Panc1 (cell line): ENCODE results near the gene LHPP. TPM values are rescaled to one million over a fixed set of nuclear protein-coding genes. Genes with fewer than 3 reads are reported as not detected.
A peak's percentile ranks its signal among the peaks of the same experiment; 100 is the strongest.

ENCODE experiments used
- ATAC-seq: fragments of 200-7000 bp; cut with Tn5 transposase; 2 replicates; pipeline ENCODE4 v1.9.1; 2020; ENCODE audit warnings: mild to moderate bottlenecking, moderate library complexity
- BruUV-seq: library from RNA; stranded (reverse); fragments of 400-500 nt; replicated peaks from 2 replicates; lab custom pipeline; 2021; lab: Mats Ljungman, UMichigan
- CTCF ChIA-PET: fragments of 300-600 bp; sonication (Branson Sonifier 250); formaldehyde crosslinking; loops from one replicate; lab custom pipeline; 2022; ENCODE audit warnings: antibody characterized with exemption; lab: Charles Lee
- POLR2A ChIA-PET: fragments of 300-600 bp; sonication (Branson Sonifier 250); formaldehyde crosslinking; loops from one replicate; lab custom pipeline; 2022; ENCODE audit warnings: antibody characterized with exemption; lab: Charles Lee
- DNase-seq: peaks from one replicate; pipeline ENCODE4 v3.0.0-alpha.2; 2010; ENCODE audit warnings: low read depth, low spot score
- H3K27ac ChIP-seq: 2 replicates; pipeline ENCODE4 v1.5.1; 2011; ENCODE audit warnings: mild to moderate bottlenecking, low read length, inconsistent platforms
- H3K27me3 ChIP-seq: fragments of 200-500 bp; sonication (Bioruptor generic); 2 replicates; pipeline ENCODE4 v1.6.0; 2014; ENCODE audit warnings: low read length, inconsistent platforms; ENCODE audit not compliant: control insufficient read depth, insufficient read depth
- H3K36me3 ChIP-seq: fragments of 200-500 bp; sonication (Bioruptor generic); 2 replicates; pipeline ENCODE4 v1.5.1; 2014; ENCODE audit warnings: inconsistent platforms, mild to moderate bottlenecking, low read length, moderate library complexity; ENCODE audit not compliant: control insufficient read depth, insufficient read depth
- H3K4me1 ChIP-seq: 2 replicates; pipeline ENCODE4 v1.5.1; 2011; ENCODE audit warnings: inconsistent platforms, mild to moderate bottlenecking, low read length, moderate library complexity; ENCODE audit not compliant: control insufficient read depth, insufficient read depth
- H3K4me3 ChIP-seq, 2 experiments: 2 replicates each; pipeline ENCODE4 v1.5.1; 2011 to 2012; ENCODE audit warnings: low read depth in 2 of 2, low read length in 2 of 2, mild to moderate bottlenecking in 2 of 2, inconsistent platforms in 1 of 2, moderate library complexity in 1 of 2
- H3K9me3 ChIP-seq: fragments of 200-500 bp; sonication (Bioruptor generic); 2 replicates; pipeline ENCODE4 v1.5.1; 2014; ENCODE audit warnings: low read depth, mild to moderate bottlenecking, inconsistent platforms, low read length, moderate library complexity; ENCODE audit not compliant: control insufficient read depth, insufficient read depth
- POLR2AphosphoS5 ChIP-seq: IDR thresholded peaks from 2 replicates; pipeline ENCODE4 v1.6.1; 2012; ENCODE audit warnings: mild to moderate bottlenecking, low read depth, low read length, moderate library complexity
- SIN3A ChIP-seq: IDR thresholded peaks from 2 replicates; pipeline ENCODE4 v1.6.1; 2012; ENCODE audit warnings: low read depth, mild to moderate bottlenecking, low read length, moderate library complexity, borderline replicate concordance; ENCODE audit not compliant: insufficient read depth
- TCF7L2 ChIP-seq: IDR thresholded peaks from 2 replicates; pipeline ENCODE4 v1.6.1; 2011; ENCODE audit warnings: mild to moderate bottlenecking, low read depth, low read length, inconsistent platforms
- in situ Hi-C: cut with HindIII; loops from 2 replicates; pipeline ENCODE4 v1.10.0; 2016; ENCODE audit warnings: low sequenced_read_pairs, low pct_unique_long_range_greater_than_20kb
- intact Hi-C: fragments of 100-400 bp; cut with micrococcal nuclease; formaldehyde crosslinking; loops from one replicate; pipeline ENCODE4 v1.10.0; 2022; ENCODE audit not compliant: unreplicated experiment
- total RNA-seq: library from RNA; stranded (reverse); gene quantifications from one replicate; pipeline ENCODE4 v1.2.1, GENCODE V29; 2021; ENCODE audit not compliant: unreplicated experiment
- TF ChIP-seq, protein P1 (sequence below), 2 experiments: IDR thresholded peaks; 2 replicates each; pipeline ENCODE4 v1.6.1; 2011 to 2012; ENCODE audit warnings: low read depth in 2 of 2, control low read depth in 1 of 2, low read length in 1 of 2, mild to moderate bottlenecking in 1 of 2, moderate library complexity in 1 of 2; ENCODE audit not compliant: insufficient read depth in 1 of 2
- TF ChIP-seq, protein P2 (sequence below): fragments of 450-650 bp; IDR thresholded peaks from 2 replicates; pipeline ENCODE4 v1.5.1; 2017; ENCODE audit warnings: mild to moderate bottlenecking

The LHPP gene
- total RNA-seq, 1 experiment from 2014 or later, result 15.0 TPM

- no peaks in the 10 kb centered on the region for H3K4me1 ChIP-seq
- intact Hi-C loops (no loop called here), in situ Hi-C loops (no loop called here)
- CTCF ChIA-PET, result no interaction called here
- H3K27ac ChIP-seq, result no peak overlapping the region
- H3K36me3 ChIP-seq, result no peaks in the 10 kb centered on the region
- no peaks in the 10 kb centered on the region for H3K9me3 ChIP-seq
- no peak for ATAC-seq
- DNase-seq, result no peak
- no peak overlapping the region for H3K4me3 ChIP-seq
- no peaks in the 10 kb centered on the region for H3K27me3 ChIP-seq
- POLR2A ChIA-PET, result interaction anchor here (0.6 kb wide), 1 partner anchor 75 kb away, joined by 8 read pairs; no protein-coding TSS in a partner anchor
- BruUV-seq, result no TSS peak
- TF ChIP-seq, protein P1, sequence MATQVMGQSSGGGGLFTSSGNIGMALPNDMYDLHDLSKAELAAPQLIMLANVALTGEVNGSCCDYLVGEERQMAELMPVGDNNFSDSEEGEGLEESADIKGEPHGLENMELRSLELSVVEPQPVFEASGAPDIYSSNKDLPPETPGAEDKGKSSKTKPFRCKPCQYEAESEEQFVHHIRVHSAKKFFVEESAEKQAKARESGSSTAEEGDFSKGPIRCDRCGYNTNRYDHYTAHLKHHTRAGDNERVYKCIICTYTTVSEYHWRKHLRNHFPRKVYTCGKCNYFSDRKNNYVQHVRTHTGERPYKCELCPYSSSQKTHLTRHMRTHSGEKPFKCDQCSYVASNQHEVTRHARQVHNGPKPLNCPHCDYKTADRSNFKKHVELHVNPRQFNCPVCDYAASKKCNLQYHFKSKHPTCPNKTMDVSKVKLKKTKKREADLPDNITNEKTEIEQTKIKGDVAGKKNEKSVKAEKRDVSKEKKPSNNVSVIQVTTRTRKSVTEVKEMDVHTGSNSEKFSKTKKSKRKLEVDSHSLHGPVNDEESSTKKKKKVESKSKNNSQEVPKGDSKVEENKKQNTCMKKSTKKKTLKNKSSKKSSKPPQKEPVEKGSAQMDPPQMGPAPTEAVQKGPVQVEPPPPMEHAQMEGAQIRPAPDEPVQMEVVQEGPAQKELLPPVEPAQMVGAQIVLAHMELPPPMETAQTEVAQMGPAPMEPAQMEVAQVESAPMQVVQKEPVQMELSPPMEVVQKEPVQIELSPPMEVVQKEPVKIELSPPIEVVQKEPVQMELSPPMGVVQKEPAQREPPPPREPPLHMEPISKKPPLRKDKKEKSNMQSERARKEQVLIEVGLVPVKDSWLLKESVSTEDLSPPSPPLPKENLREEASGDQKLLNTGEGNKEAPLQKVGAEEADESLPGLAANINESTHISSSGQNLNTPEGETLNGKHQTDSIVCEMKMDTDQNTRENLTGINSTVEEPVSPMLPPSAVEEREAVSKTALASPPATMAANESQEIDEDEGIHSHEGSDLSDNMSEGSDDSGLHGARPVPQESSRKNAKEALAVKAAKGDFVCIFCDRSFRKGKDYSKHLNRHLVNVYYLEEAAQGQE (IDR thresholded peaks at IDR 0.05; ENCODE audit: insufficient read depth in 1 of 2, low read depth in 2 of 2, low read length in 1 of 2), result no peak
- TF ChIP-seq, protein P2, sequence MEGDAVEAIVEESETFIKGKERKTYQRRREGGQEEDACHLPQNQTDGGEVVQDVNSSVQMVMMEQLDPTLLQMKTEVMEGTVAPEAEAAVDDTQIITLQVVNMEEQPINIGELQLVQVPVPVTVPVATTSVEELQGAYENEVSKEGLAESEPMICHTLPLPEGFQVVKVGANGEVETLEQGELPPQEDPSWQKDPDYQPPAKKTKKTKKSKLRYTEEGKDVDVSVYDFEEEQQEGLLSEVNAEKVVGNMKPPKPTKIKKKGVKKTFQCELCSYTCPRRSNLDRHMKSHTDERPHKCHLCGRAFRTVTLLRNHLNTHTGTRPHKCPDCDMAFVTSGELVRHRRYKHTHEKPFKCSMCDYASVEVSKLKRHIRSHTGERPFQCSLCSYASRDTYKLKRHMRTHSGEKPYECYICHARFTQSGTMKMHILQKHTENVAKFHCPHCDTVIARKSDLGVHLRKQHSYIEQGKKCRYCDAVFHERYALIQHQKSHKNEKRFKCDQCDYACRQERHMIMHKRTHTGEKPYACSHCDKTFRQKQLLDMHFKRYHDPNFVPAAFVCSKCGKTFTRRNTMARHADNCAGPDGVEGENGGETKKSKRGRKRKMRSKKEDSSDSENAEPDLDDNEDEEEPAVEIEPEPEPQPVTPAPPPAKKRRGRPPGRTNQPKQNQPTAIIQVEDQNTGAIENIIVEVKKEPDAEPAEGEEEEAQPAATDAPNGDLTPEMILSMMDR, result no peak
- TF ChIP-seq POLR2AphosphoS5 (no peak), SIN3A (no peak), TCF7L2 (no peak)
These were observed 143.8 kb downstream of the LHPP start for GRCh38 chr10:124605481-124605855.

DNA sequence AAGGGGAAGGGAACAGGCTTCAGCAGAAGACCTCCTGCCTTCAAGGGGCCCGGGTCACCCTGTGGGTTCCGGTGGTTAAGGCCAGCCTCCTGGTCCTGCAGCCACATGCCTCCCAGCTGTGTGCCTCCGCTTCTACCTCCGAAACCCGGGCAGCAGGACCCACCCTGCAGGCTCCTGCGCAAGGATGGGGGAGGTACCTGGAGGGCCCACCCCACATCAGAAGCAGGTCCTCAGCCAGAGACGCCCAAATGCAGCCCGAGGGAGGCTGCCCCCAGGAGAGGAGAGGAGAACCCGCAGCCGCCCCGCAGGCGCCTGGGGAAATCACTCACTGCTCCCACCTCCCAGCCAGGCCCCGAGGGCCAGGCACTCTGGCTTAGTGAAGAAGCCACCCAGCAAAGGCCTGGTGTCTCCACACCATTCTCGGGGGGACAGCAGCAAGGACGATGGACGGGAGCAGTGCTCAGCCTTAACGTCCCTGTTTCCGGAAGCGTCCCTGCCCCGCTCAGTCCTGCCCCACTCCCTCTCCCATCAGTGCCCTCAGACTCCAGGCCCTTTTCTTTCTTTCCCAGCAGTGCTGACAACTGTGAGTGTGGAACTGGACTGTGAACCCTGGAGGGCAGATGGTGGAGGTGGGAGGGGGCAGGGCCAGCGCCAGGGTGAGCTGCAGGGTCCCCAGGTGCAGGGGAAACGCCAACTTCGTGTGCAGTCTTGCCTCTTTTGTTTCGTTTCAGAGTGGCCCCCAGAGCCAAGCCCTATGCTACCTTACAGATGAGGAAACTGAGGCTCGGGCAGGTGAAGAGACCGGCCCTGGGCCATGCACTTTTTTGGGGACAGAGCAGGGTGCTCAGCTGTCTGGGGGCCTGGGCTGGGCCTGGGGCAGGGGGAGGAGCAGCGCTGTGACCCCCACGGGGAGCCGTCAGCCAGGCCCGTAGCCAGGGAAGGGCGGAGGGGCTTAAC lies 144.5 kb downstream of the LHPP start:
- no peaks in the 10 kb centered on the region for H3K9me3 ChIP-seq
- intact Hi-C loops, result no loop called here
- H3K36me3 ChIP-seq, result no peaks in the 10 kb centered on the region
- no peaks in the 10 kb centered on the region for H3K27me3 ChIP-seq
- DNase-seq, result no peak
- in situ Hi-C loops, result no loop called here
- TF ChIP-seq TCF7L2 (no peak), POLR2AphosphoS5 (no peak), SIN3A (no peak)
- TF ChIP-seq, protein P2, result no peak
- TF ChIP-seq, protein P1 (IDR thresholded peaks at IDR 0.05; ENCODE audit: insufficient read depth in 1 of 2, low read depth in 2 of 2, low read length in 1 of 2), result no peak
- no peaks in the 10 kb centered on the region for H3K4me1 ChIP-seq
- no TSS peak for BruUV-seq
- ChIA-PET POLR2A (interaction anchor here (0.6 kb wide), 2 partner anchors 27 to 75 kb away, joined by 4 to 8 read pairs; no protein-coding TSS in a partner anchor), CTCF (no interaction called here)
- no peak overlapping the region for H3K4me3 ChIP-seq
- ATAC-seq, result 0 out of 2 replicates have a peak, but pooled peaks have one; percentile 8
- H3K27ac ChIP-seq, result no peak overlapping the region
